Activated T-helper 2 cell treated with anti-CD3 and anti-CD28 coated beads, Interferon-gamma antibody, Interleukin-2, Interleukin-4, amounts not matched to agents 10 μg/mL and 5 μg/mL and 100 μg/mL, durations not matched to agents 14 hours and 24 hours and 36 hours (primary cell): Measurements from ENCODE around the gene GRM7. TPM values are rescaled to one million over a fixed set of nuclear protein-coding genes. Genes with fewer than 3 reads are reported as not detected.

ENCODE experiments used
- DNase-seq: peaks from one replicate; pipeline ENCODE4 v3.0.0; 2021; ENCODE audit warnings: low spot score
- H3K27ac Mint-ChIP-seq: one replicate; pipeline ENCODE4 v1.8.0; 2021; ENCODE audit warnings: mixed read lengths
- H3K27me3 Mint-ChIP-seq: one replicate; pipeline ENCODE4 v1.8.0; 2021; ENCODE audit warnings: low read depth, mixed read lengths
- H3K36me3 Mint-ChIP-seq: one replicate; pipeline ENCODE4 v1.8.0; 2021; ENCODE audit warnings: low read depth, mixed read lengths
- H3K4me1 Mint-ChIP-seq: one replicate; pipeline ENCODE4 v1.8.0; 2021; ENCODE audit warnings: low read depth, mixed read lengths
- H3K4me3 Mint-ChIP-seq: one replicate; pipeline ENCODE4 v1.8.0; 2021; ENCODE audit warnings: low read depth, mild to moderate bottlenecking, moderate library complexity, mixed read lengths
- H3K9me3 Mint-ChIP-seq: one replicate; pipeline ENCODE4 v1.8.0; 2021; ENCODE audit warnings: mixed read lengths
- intact Hi-C: fragments of 100-400 bp; cut with micrococcal nuclease; formaldehyde crosslinking; loops from one replicate; pipeline ENCODE4 v1.15.1; 2023
- total RNA-seq: library from RNA; stranded (reverse); gene quantifications from 2 replicates; pipeline ENCODE4 v1.2.3, GENCODE V29; 2022

Gene GRM7
- total RNA-seq, 1 donor from 2014 or later, result not detected

DNA sequence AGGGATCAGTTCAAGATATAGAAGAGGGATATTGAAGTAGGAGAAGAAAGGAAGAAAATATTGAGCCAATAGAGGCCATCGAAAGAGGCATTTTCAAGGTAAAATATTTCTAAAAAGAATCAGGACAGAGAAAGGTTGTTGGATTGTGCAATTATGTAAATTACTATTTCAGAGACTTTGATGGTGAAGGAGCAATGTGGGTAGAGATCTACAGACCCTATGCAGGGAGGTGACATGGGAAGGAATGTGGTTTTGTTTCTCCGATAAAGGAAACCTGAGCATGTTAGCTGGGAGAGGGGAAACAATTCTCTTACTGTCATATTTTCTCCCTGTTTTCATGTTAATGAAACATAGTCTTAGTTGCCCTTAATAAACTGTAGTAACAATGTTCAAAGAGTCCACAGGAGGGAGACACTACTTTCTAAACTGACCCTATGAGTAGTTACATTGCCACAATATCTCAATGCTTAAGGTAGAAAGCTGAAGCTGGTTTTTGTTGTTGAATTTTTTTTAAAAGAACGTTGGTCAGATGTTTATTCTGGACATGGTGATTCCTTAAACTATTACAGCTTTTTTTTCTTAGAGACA lies 133.3 kb downstream of the GRM7 start:
- no peak overlapping the region for H3K4me3 Mint-ChIP-seq
- H3K4me1 Mint-ChIP-seq, result no peaks in the 10 kb centered on the region
- intact Hi-C loops, result no loop called here
- H3K27ac Mint-ChIP-seq, result no peak overlapping the region
- H3K27me3 Mint-ChIP-seq, result no peaks in the 10 kb centered on the region
- no peaks in the 10 kb centered on the region for H3K36me3 Mint-ChIP-seq
- no peak for DNase-seq
- peaks cover 36% of the 10 kb centered on the region for H3K9me3 Mint-ChIP-seq

DNA sequence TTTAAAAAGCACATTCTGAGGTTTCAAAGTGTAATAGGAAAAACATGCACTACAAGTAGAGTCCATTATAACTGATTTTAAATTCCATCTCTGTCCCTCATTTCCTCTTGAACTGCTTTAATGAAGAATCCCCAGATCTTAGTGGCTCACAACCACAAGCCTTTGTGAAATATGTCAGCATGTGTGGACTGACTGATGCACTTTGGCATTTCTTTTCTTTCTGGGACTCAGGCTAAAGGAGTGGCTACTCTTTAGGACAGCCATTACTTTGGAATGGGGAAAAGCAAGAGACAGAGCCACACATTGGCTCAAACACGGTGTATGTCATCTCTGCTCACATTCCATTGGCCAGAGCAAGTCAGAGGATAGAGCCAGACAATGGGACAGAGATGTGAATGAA lies 139.6 kb downstream of the GRM7 start:
- DNase-seq, result no peak
- no peaks in the 10 kb centered on the region for H3K4me1 Mint-ChIP-seq
- no peaks in the 10 kb centered on the region for H3K36me3 Mint-ChIP-seq
- no peak overlapping the region for H3K27ac Mint-ChIP-seq
- no peaks in the 10 kb centered on the region for H3K27me3 Mint-ChIP-seq
- no peak overlapping the region for H3K4me3 Mint-ChIP-seq
- peaks cover 21% of the 10 kb centered on the region for H3K9me3 Mint-ChIP-seq
- intact Hi-C loops, result no loop called here

DNA sequence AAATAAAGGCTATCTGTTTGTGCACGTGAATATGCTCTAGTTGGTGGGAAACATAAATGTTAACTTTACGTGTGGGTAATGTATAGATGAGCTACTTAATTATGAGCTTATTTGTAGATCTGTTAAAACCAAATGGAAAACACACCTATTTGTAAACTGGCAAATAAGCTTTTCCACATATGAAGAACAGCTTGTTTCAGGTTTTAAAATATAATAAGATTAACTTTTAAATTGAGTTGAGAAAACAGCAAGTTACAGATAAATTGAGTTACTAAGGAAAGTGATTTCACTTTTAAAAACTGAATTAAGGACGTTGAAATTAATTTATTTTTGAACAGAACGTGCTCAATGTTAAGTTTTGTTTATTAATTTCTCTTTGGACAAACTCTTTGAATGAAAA lies 140.5 kb downstream of the GRM7 start:
- H3K9me3 Mint-ChIP-seq, result peaks cover 21% of the 10 kb centered on the region
- H3K27ac Mint-ChIP-seq, result no peak overlapping the region

GRCh38 chr3:7015683-7016440 lies 154.9 kb downstream of the GRM7 start:
- no peaks in the 10 kb centered on the region for H3K4me1 Mint-ChIP-seq
- no peak overlapping the region for H3K27ac Mint-ChIP-seq
- H3K4me3 Mint-ChIP-seq, result no peak overlapping the region

More for the DNA sequence above, 140.5 kb downstream of the GRM7 start:
- no peak overlapping the region for H3K4me3 Mint-ChIP-seq
- no peaks in the 10 kb centered on the region for H3K4me1 Mint-ChIP-seq
- H3K27me3 Mint-ChIP-seq, result no peaks in the 10 kb centered on the region
- intact Hi-C loops, result no loop called here
- H3K36me3 Mint-ChIP-seq, result no peaks in the 10 kb centered on the region
- no peak for DNase-seq

DNA sequence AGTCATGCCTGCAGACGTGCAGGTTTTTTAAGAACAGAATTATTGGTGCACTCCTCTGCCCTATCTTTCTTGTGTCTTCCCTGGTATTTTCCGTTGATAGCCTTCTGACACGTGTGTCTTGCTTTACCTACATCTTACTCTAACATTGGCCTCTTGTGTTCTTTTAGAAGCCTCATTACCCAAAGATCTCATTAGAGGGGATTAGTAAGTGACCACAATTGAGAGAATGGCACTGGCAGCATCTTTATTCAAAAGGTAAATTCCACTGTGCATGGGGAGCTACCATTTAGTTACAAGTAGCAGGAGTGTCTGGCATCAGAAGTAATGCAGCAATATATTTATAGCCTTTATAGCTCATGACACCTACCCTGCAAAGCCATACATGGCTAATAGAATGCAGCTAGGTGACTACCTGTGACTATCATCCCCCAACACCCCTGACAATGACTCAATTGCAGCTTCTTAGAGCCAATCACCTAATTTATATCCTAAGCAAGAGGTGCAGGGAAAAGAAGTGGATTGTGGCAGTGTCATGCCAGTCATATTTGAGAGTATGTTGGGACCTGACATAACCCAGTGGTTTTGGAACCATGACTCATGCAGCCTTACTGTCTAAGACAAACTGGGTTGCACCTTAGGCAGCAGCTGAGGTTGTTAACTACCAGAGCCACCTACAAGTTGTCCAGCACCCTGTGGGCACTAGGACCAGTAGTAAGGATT lies 164.8 kb downstream of the GRM7 start:
- H3K27me3 Mint-ChIP-seq, result no peaks in the 10 kb centered on the region
- H3K36me3 Mint-ChIP-seq, result no peaks in the 10 kb centered on the region
- intact Hi-C loops, result no loop called here
- peaks cover 5% of the 10 kb centered on the region for H3K9me3 Mint-ChIP-seq
- H3K27ac Mint-ChIP-seq, result no peak overlapping the region
- DNase-seq, result no peak
- no peak overlapping the region for H3K4me3 Mint-ChIP-seq
- no peaks in the 10 kb centered on the region for H3K4me1 Mint-ChIP-seq

More at GRCh38 chr3:7015683-7016440, 154.9 kb downstream of the GRM7 start:
- Mint-ChIP-seq H3K27me3 (no peaks in the 10 kb centered on the region), H3K36me3 (no peaks in the 10 kb centered on the region), H3K9me3 (peaks cover 30% of the 10 kb centered on the region)
- intact Hi-C loops, result no loop called here
- DNase-seq, result no peak

GRCh38 chr3:7029562-7029961 lies 168.6 kb downstream of the GRM7 start:
- intact Hi-C loops, result no loop called here
- Mint-ChIP-seq H3K4me3 (no peak overlapping the region), H3K4me1 (no peaks in the 10 kb centered on the region), H3K36me3 (no peaks in the 10 kb centered on the region), H3K9me3 (peaks cover 10% of the 10 kb centered on the region), H3K27ac (no peak overlapping the region), H3K27me3 (no peaks in the 10 kb centered on the region)
- DNase-seq, result no peak

GRCh38 chr3:7038394-7038793 lies 177.5 kb downstream of the GRM7 start:
- peaks cover 14% of the 10 kb centered on the region for H3K9me3 Mint-ChIP-seq
- H3K4me1 Mint-ChIP-seq, result no peaks in the 10 kb centered on the region
- no peaks in the 10 kb centered on the region for H3K36me3 Mint-ChIP-seq
- no peak overlapping the region for H3K27ac Mint-ChIP-seq
- H3K4me3 Mint-ChIP-seq, result no peak overlapping the region
- no peak for DNase-seq
- intact Hi-C loops, result no loop called here
- no peaks in the 10 kb centered on the region for H3K27me3 Mint-ChIP-seq

- intact Hi-C loops, result no loop called here
- no peaks in the 10 kb centered on the region for H3K4me1 Mint-ChIP-seq
- no peaks in the 10 kb centered on the region for H3K36me3 Mint-ChIP-seq
- DNase-seq, result no peak
- no peaks in the 10 kb centered on the region for H3K27me3 Mint-ChIP-seq
- no peak overlapping the region for H3K4me3 Mint-ChIP-seq
- peaks cover 33% of the 10 kb centered on the region for H3K9me3 Mint-ChIP-seq
- no peak overlapping the region for H3K27ac Mint-ChIP-seq
Measured at GRCh38 chr3:7062714-7063113, 201.8 kb downstream of the GRM7 start.

- no peaks in the 10 kb centered on the region for H3K4me1 Mint-ChIP-seq
- H3K9me3 Mint-ChIP-seq, result peaks cover 7% of the 10 kb centered on the region
- intact Hi-C loops, result no loop called here
Measured at GRCh38 chr3:7070461-7070860, 209.5 kb downstream of the GRM7 start.

GRCh38 chr3:7074217-7074616 lies 213.3 kb downstream of the GRM7 start:
- H3K27ac Mint-ChIP-seq, result no peak overlapping the region
- H3K4me3 Mint-ChIP-seq, result no peak overlapping the region

More at GRCh38 chr3:7070461-7070860, 209.5 kb downstream of the GRM7 start:
- no peak overlapping the region for H3K4me3 Mint-ChIP-seq
- no peaks in the 10 kb centered on the region for H3K27me3 Mint-ChIP-seq
- H3K36me3 Mint-ChIP-seq, result no peaks in the 10 kb centered on the region
- no peak overlapping the region for H3K27ac Mint-ChIP-seq
- no peak for DNase-seq

DNA sequence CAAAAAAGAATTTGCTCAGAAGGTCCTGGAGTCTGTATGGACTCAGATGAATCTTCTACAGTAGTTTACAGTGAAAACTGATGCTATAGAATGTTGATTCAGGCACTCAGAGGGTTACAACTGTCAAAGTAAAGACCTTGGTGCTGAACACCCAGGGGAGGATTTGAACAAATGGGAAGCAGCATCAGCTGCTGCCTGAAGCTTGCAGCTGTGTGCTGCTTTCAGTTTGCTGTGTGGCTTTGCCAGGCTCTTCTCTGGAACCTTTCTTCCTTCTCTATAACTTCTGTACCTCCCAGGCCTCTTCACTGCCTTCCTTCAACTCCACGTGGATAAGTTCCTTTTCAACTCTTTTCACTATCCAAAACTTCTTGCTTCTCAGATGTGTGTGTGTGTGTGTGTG lies 214.2 kb downstream of the GRM7 start:
- H3K9me3 Mint-ChIP-seq, result peaks cover 12% of the 10 kb centered on the region
- no peak overlapping the region for H3K4me3 Mint-ChIP-seq
- no peaks in the 10 kb centered on the region for H3K27me3 Mint-ChIP-seq
- H3K4me1 Mint-ChIP-seq, result no peaks in the 10 kb centered on the region
- no peak overlapping the region for H3K27ac Mint-ChIP-seq
- H3K36me3 Mint-ChIP-seq, result no peaks in the 10 kb centered on the region
- intact Hi-C loops, result no loop called here
- DNase-seq, result no peak

More at GRCh38 chr3:7074217-7074616, 213.3 kb downstream of the GRM7 start:
- Mint-ChIP-seq H3K36me3 (no peaks in the 10 kb centered on the region), H3K27me3 (no peaks in the 10 kb centered on the region), H3K4me1 (no peaks in the 10 kb centered on the region), H3K9me3 (peaks cover 12% of the 10 kb centered on the region)
- no peak for DNase-seq
- intact Hi-C loops, result no loop called here

DNA sequence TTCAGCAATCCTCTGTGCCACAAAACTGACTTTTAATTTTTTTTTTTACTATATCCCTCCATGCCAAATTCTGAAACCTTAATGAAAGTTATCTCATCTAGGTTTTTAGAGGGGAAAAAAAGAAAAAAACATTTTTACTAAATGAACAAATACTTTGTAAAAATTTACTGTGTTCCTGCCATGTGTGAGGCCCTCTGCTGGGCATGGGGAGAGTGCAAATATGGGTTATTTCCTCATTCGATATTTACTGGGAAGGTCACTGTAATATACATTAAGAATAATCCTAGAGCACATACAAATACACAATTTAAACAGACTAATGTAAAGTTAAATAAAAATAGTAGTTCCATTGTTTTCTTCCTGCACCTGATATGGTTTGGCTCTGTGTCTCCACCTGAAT lies 215.0 kb downstream of the GRM7 start:
- no peaks in the 10 kb centered on the region for H3K4me1 Mint-ChIP-seq
- peaks cover 12% of the 10 kb centered on the region for H3K9me3 Mint-ChIP-seq
- H3K27ac Mint-ChIP-seq, result no peak overlapping the region
- H3K36me3 Mint-ChIP-seq, result no peaks in the 10 kb centered on the region
- no peak for DNase-seq
- no peaks in the 10 kb centered on the region for H3K27me3 Mint-ChIP-seq
- intact Hi-C loops, result no loop called here
- no peak overlapping the region for H3K4me3 Mint-ChIP-seq

DNA sequence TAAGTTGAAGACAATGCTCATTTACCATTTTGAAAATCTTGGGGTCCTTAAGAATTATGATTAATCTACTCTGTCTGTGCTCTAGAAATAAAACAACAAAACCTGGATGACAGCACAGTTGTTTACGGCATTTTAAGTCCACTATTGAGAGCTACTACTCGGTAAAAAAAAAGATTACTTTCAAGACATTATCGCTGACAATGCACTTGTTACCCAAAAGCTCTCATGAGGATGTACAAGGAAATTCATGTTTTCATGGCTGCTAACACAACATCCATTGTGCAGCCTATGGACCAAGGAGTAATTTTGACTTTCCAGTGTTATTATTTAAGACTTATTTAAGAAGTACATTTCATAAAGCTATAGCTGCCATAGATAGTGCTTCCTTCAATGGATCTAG lies 221.3 kb downstream of the GRM7 start:
- no peak for DNase-seq
- Mint-ChIP-seq H3K4me3 (no peak overlapping the region), H3K36me3 (no peaks in the 10 kb centered on the region), H3K27me3 (no peaks in the 10 kb centered on the region), H3K9me3 (peaks cover 6% of the 10 kb centered on the region), H3K27ac (no peak overlapping the region), H3K4me1 (no peaks in the 10 kb centered on the region)
- intact Hi-C loops, result no loop called here
